K562 (cell line): ENCODE measurements around the gene LMAN1L. TPM values are rescaled to one million over a fixed set of nuclear protein-coding genes. Genes with fewer than 3 reads are reported as not detected.

ENCODE experiments used
- CCNT2 ChIP-seq: IDR thresholded peaks from 2 replicates; pipeline ENCODE4 v1.6.1; 2011; ENCODE audit warnings: borderline replicate concordance, low read depth, mild to moderate bottlenecking, moderate library complexity, mixed read lengths, low read length; ENCODE audit not compliant: insufficient read length; ENCODE audit errors: extremely low read depth
- CREM ChIP-seq: IDR thresholded peaks from 2 replicates; pipeline ENCODE4 v1.6.1; 2014; ENCODE audit warnings: antibody characterized with exemption, low read depth
- CTBP1 ChIP-seq: fragments of 450-650 bp; IDR thresholded peaks from 2 replicates; pipeline ENCODE4 v1.6.1; 2016; ENCODE audit warnings: borderline replicate concordance
- ELF1 ChIP-seq: fragments of 200-800 bp; sonication (Bioruptor generic); IDR thresholded peaks from 2 replicates; pipeline ENCODE4 v1.6.1; 2016; ENCODE audit warnings: missing genetic modification characterization, missing compliant biosample characterization
- EZH2 ChIP-seq: IDR thresholded peaks from 2 replicates; pipeline ENCODE4 v1.6.1; 2012; ENCODE audit warnings: low read depth, mild to moderate bottlenecking, inconsistent platforms, low read length, borderline replicate concordance
- GABPA ChIP-seq: fragments of 200-800 bp; sonication (Bioruptor generic); conservative IDR thresholded peaks from 2 replicates; pipeline ENCODE4 v1.6.1; 2016; ENCODE audit warnings: low read depth, missing genetic modification characterization, missing compliant biosample characterization
- KLF13 ChIP-seq: fragments of 450-650 bp; IDR thresholded peaks from 2 replicates; pipeline ENCODE4 v1.6.1; 2016; ENCODE audit warnings: missing genetic modification characterization, low read depth, mild to moderate bottlenecking, missing compliant biosample characterization, moderate library complexity, borderline replicate concordance
- MYC ChIP-seq, 2 experiments: fragments of 250-450 bp in 1 of 2; sonication (Bioruptor Pico) in 1 of 2; IDR thresholded peaks; 2 replicates each; pipeline versions ENCODE4 v1.5.1 to v1.6.1; 2012 to 2021; ENCODE audit warnings: low read depth in 2 of 2, borderline replicate concordance in 1 of 2, improper control_type of control experiment in 1 of 2, low read length in 1 of 2, mild to moderate bottlenecking in 1 of 2, moderate library complexity in 1 of 2
- NFE2 ChIP-seq: IDR thresholded peaks from 2 replicates; pipeline ENCODE4 v1.6.1; 2014; ENCODE audit warnings: antibody characterized with exemption, low read depth
- NFYB ChIP-seq: IDR thresholded peaks from 2 replicates; pipeline ENCODE4 v1.6.1; 2011; ENCODE audit warnings: mild to moderate bottlenecking, moderate library complexity; ENCODE audit not compliant: insufficient read length; ENCODE audit errors: extremely low read depth
- PHB ChIP-seq: fragments of 250-450 bp; sonication (Bioruptor Pico); IDR thresholded peaks from 2 replicates; pipeline ENCODE4 v1.5.0; 2021
- PHF8 ChIP-seq: fragments of 200-600 bp; sonication (generic); IDR thresholded peaks from 2 replicates; pipeline ENCODE4 v1.6.1; 2012; ENCODE audit warnings: mixed run types, mild to moderate bottlenecking, inconsistent platforms, low read length, moderate library complexity, borderline replicate concordance
- POLR2A ChIP-seq: fragments of 450-650 bp; conservative IDR thresholded peaks from 2 replicates; pipeline ENCODE4 v1.6.1; 2016
- SAP30 ChIP-seq: fragments of 200-600 bp; sonication (generic); IDR thresholded peaks from 2 replicates; pipeline ENCODE4 v1.6.1; 2012; ENCODE audit warnings: borderline replicate concordance, low read depth, mild to moderate bottlenecking, moderate library complexity, low read length, control low read depth, inconsistent platforms; ENCODE audit not compliant: insufficient read depth, poor library complexity, severe bottlenecking
- SMAD1 ChIP-seq: fragments of 150-350 bp; IDR thresholded peaks from 2 replicates; pipeline ENCODE4 v1.6.1; 2014; ENCODE audit warnings: low read length, low read depth; ENCODE audit not compliant: partially characterized antibody
- SMAD3 ChIP-seq: fragments of 450-650 bp; formaldehyde crosslinking; conservative IDR thresholded peaks from 2 replicates; pipeline ENCODE4 v1.4.0; 2020; ENCODE audit warnings: mild to moderate bottlenecking
- SUPT5H ChIP-seq: fragments of 450-650 bp; IDR thresholded peaks from 2 replicates; pipeline ENCODE4 v1.6.1; 2016
- TAF1 ChIP-seq: IDR thresholded peaks from 2 replicates; pipeline ENCODE4 v1.6.1; 2011; ENCODE audit warnings: mild to moderate bottlenecking, low read length, moderate library complexity; ENCODE audit not compliant: insufficient read depth, control insufficient read depth, severe bottlenecking; ENCODE audit errors: extremely low read depth
- TBP ChIP-seq: optimal IDR thresholded peaks from 2 replicates; pipeline ENCODE3; 2011; ENCODE audit warnings: low read depth, low read length, improper control_type of control experiment
- YY1 ChIP-seq, 3 experiments: IDR thresholded peaks; 2 replicates each; pipeline ENCODE4 v1.6.1; 2011; ENCODE audit warnings: low read length in 2 of 3, mild to moderate bottlenecking in 2 of 3, moderate library complexity in 2 of 3, borderline replicate concordance in 1 of 3, control low read depth in 1 of 3, low read depth in 1 of 3; ENCODE audit not compliant: insufficient read depth in 3 of 3, insufficient replicate concordance in 2 of 3, control insufficient read depth in 1 of 3, insufficient read length in 1 of 3; ENCODE audit errors: extremely low read depth in 1 of 3
- ZZZ3 ChIP-seq: fragments of 450-650 bp; IDR thresholded peaks from 2 replicates; pipeline ENCODE4 v1.6.1; 2016; ENCODE audit warnings: antibody characterized with exemption, mild to moderate bottlenecking, moderate library complexity
- polyA plus RNA-seq, 8 experiments: library from polyadenylated mRNA; depleted of rRNA in 4 of 8; stranded (reverse) in 5 of 8; unstranded in 3 of 8; fragments of >200 nt; fragmentation: Nextera tagmentation in 2 of 8; fragmentation: Illumina TruSeq in 1 of 8; extraction: Ambion mirVana in 2 of 8; extraction: Trizol in 1 of 8; gene quantifications; 2 replicates each; pipeline versions ENCODE4 v1.2.1 to v1.2.3, GENCODE V29; 2011 to 2014; ENCODE audit warnings: inconsistent platforms in 1 of 8, missing spikeins in 1 of 8
- total RNA-seq, 7 experiments: library from RNA; depleted of rRNA in 6 of 7; stranded (reverse); fragments of >200 nt in 6 of 7; fragmentation: Illumina TruSeq in 2 of 7; extraction: Trizol in 2 of 7; gene quantifications; 2 replicates each; pipeline versions ENCODE4 v1.2.1 to v1.2.3, GENCODE V29; 2011 to 2021; ENCODE audit warnings: low replicate concordance in 1 of 7
- TF ChIP-seq, protein P1 (sequence below), 2 experiments: fragments of 450-650 bp; IDR thresholded peaks; 2 replicates each; pipeline ENCODE4 v1.6.1; 2018; ENCODE audit warnings: mild to moderate bottlenecking in 2 of 2, low read depth in 1 of 2; ENCODE audit not compliant: partially characterized antibody in 2 of 2

Gene LMAN1L
- total and polyA plus RNA-seq, 9 of the 15 experiments (the other 6 are each of a cell fraction or from before 2014, with no cell fraction given) = not detected

GRCh38 chr15:74873036-74873755 is 60.6 kb downstream of the LMAN1L start, which contains the start of gene SCAMP2 (continued):
- peak; percentile 58 for TF ChIP-seq CCNT2
- 0 out of 2 replicates have a peak, but pooled peaks have one; percentile 64 for TF ChIP-seq ZZZ3
- TF ChIP-seq CTBP1 = no peak
- TF ChIP-seq TAF1 = peak; percentile 77
- peak; percentile 96 for TF ChIP-seq ELF1 (tag)
- peak in 1 of 3 experiments; percentile 22 for TF ChIP-seq YY1 (IDR thresholded peaks at IDR 0.05; ENCODE audit: borderline replicate concordance in 1 of 3, control insufficient read depth in 1 of 3, extremely low read depth in 1 of 3, insufficient read depth in 3 of 3, insufficient read length in 1 of 3, insufficient replicate concordance in 2 of 3, low read depth in 1 of 3, low read length in 2 of 3)
- no peak for TF ChIP-seq KLF13
- TF ChIP-seq PHF8 = peak; percentile 98
- TF ChIP-seq SMAD3 (CRISPR knock-in tag) = 0 out of 2 replicates have a peak, but pooled peaks have one; percentile 23
- TF ChIP-seq POLR2A = peak; percentile 96
- peak; percentile 85 for TF ChIP-seq GABPA (tag)
- TF ChIP-seq NFE2 = no peak
- peak; percentile 62 for TF ChIP-seq SMAD1
- peak; percentile 61; the same call in 1 of the 2 replicates for TF ChIP-seq MYC (IDR thresholded peaks at IDR 0.05; ENCODE audit: low read depth, low read length)
- TF ChIP-seq MYC (CRISPR knock-in tag; IDR thresholded peaks at IDR 0.05; ENCODE audit: borderline replicate concordance, low read depth) = no peak
- peak; percentile 68 for TF ChIP-seq NFYB
- TF ChIP-seq PHB (CRISPR knock-in tag) = no peak
- TF ChIP-seq SUPT5H = peak; percentile 96
- TF ChIP-seq, protein P1, sequence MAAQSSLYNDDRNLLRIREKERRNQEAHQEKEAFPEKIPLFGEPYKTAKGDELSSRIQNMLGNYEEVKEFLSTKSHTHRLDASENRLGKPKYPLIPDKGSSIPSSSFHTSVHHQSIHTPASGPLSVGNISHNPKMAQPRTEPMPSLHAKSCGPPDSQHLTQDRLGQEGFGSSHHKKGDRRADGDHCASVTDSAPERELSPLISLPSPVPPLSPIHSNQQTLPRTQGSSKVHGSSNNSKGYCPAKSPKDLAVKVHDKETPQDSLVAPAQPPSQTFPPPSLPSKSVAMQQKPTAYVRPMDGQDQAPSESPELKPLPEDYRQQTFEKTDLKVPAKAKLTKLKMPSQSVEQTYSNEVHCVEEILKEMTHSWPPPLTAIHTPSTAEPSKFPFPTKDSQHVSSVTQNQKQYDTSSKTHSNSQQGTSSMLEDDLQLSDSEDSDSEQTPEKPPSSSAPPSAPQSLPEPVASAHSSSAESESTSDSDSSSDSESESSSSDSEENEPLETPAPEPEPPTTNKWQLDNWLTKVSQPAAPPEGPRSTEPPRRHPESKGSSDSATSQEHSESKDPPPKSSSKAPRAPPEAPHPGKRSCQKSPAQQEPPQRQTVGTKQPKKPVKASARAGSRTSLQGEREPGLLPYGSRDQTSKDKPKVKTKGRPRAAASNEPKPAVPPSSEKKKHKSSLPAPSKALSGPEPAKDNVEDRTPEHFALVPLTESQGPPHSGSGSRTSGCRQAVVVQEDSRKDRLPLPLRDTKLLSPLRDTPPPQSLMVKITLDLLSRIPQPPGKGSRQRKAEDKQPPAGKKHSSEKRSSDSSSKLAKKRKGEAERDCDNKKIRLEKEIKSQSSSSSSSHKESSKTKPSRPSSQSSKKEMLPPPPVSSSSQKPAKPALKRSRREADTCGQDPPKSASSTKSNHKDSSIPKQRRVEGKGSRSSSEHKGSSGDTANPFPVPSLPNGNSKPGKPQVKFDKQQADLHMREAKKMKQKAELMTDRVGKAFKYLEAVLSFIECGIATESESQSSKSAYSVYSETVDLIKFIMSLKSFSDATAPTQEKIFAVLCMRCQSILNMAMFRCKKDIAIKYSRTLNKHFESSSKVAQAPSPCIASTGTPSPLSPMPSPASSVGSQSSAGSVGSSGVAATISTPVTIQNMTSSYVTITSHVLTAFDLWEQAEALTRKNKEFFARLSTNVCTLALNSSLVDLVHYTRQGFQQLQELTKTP (IDR thresholded peaks at IDR 0.05; ENCODE audit: low read depth in 1 of 2, partially characterized antibody in 2 of 2) = peak in 1 of 2 experiments; percentile 40
- no peak for TF ChIP-seq EZH2
- TF ChIP-seq SAP30 = peak; percentile 71
- peak; percentile 70 for TF ChIP-seq TBP
- TF ChIP-seq CREM = peak; percentile 64
